ENCODE results near the gene ACAT1. TPM values are rescaled to one million over a fixed set of nuclear protein-coding genes. Genes with fewer than 3 reads are reported as not detected.
"Not testable (repeated sequence)": the region's sequence is repeated elsewhere in the genome, so short reads cannot be mapped to it uniquely, and the experiment has no call there.

ACAT1 gene
- 47.9 TPM for total RNA-seq (ENCODE audit: insufficient read depth, low replicate concordance)

- DNase-seq (ENCODE audit: low spot score): peak; percentile 92
Measured at GRCh38 chr11:108121274-108122155, at the start of gene ACAT1. Gene ACAT1 (plus strand): TSS chr11:108121567. CDS start chr11:108121607, 40 bp downstream.

- no peak for DNase-seq (ENCODE audit: low spot score)
Measured at GRCh38 chr11:108084811-108085210, 36.6 kb upstream of the ACAT1 start.

- DNase-seq (ENCODE audit: low spot score): no peak
Measured at GRCh38 chr11:108085672-108086071, 35.7 kb upstream of the ACAT1 start.

GRCh38 chr11:108092134-108092533, 29.2 kb upstream of the ACAT1 start:
- DNase-seq (ENCODE audit: low spot score): no peak

- DNase-seq (ENCODE audit: low spot score): no peak
Measured at GRCh38 chr11:108093128-108093904, 28.1 kb upstream of the ACAT1 start.

GRCh38 chr11:108097179-108097578, 24.2 kb upstream of the ACAT1 start:
- DNase-seq (ENCODE audit: low spot score): no peak

- no peak for DNase-seq (ENCODE audit: low spot score)
Measured at GRCh38 chr11:108101090-108101775, 20.1 kb upstream of the ACAT1 start.

GRCh38 chr11:108111126-108111525, 10.2 kb upstream of the ACAT1 start:
- DNase-seq (ENCODE audit: low spot score): no peak

- no peak for DNase-seq (ENCODE audit: low spot score)
Measured at GRCh38 chr11:108112057-108112456, 9.3 kb upstream of the ACAT1 start.

- peak; percentile 63 for DNase-seq (ENCODE audit: low spot score)
Measured at GRCh38 chr11:108115500-108116140, 5.7 kb upstream of the ACAT1 start.

GRCh38 chr11:108117746-108118371, 3.5 kb upstream of the ACAT1 start:
- DNase-seq (ENCODE audit: low spot score): peak; percentile 41

GRCh38 chr11:108120936-108121273, 462 bp upstream of the ACAT1 start:
- DNase-seq (ENCODE audit: low spot score): not testable (repeated sequence)

- no peak for DNase-seq (ENCODE audit: low spot score)
Measured at GRCh38 chr11:108122166-108122628, 830 bp downstream of the ACAT1 start.

- no peak for DNase-seq (ENCODE audit: low spot score)
Measured at GRCh38 chr11:108125096-108125495, 3.7 kb downstream of the ACAT1 start.

- no peak for DNase-seq (ENCODE audit: low spot score)
Measured at GRCh38 chr11:108128772-108129171, 7.4 kb downstream of the ACAT1 start.

GRCh38 chr11:108131993-108132392, 10.6 kb downstream of the ACAT1 start:
- DNase-seq (ENCODE audit: low spot score): no peak

GRCh38 chr11:108132993-108133538, 11.7 kb downstream of the ACAT1 start:
- not testable (repeated sequence) for DNase-seq (ENCODE audit: low spot score)

GRCh38 chr11:108135845-108136544, 14.6 kb downstream of the ACAT1 start:
- no peak for DNase-seq (ENCODE audit: low spot score)

GRCh38 chr11:108137212-108137611, 15.8 kb downstream of the ACAT1 start:
- DNase-seq (ENCODE audit: low spot score): no peak

- no peak for DNase-seq (ENCODE audit: low spot score)
Measured at GRCh38 chr11:108142304-108142703, 20.9 kb downstream of the ACAT1 start.
